ENCODE results near the gene SMOC1.

Gene SMOC1

GRCh38 chr14:70011098-70011497 lies 131.9 kb downstream of the SMOC1 start:
- no peak for DNase-seq (ENCODE audit: low read depth)

GRCh38 chr14:70011708-70012107 lies 132.5 kb downstream of the SMOC1 start:
- DNase-seq (ENCODE audit: low read depth): no peak

- DNase-seq (ENCODE audit: low read depth): no peak
Measured at GRCh38 chr14:70013271-70013873, 134.2 kb downstream of the SMOC1 start.

DNA sequence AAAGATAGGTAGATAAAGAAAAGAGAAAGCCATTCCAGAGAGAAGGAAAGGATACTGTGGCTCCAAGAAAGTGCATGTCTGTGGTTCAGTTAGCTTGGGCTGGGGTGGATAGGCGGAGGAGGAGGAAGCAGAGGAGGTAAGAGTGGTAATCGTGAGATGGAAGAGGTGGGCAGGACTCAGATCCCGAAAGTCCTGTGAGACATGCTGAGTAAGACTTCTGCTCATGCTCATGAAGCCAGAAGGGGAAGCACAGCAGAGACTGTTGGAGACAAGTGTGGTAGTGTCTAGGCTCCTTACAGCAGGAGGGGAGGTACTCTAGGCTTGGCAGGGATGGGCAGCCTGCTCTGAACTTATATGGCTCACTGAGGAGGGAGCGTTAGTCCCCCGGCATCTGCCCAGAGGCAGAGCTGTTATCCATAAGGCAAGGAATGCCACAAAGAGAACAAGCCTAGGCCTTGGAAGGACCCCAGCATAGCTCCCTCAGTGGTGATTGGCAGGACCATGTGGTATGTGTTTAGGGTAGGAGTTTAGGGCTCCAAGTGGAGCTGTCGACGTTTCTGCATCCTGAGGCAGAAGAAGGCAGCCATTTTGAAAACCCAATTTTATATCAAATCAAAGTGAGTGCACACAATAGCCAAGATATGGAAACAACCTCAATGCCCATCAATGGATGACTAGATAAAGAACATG lies 135.3 kb downstream of the SMOC1 start:
- no peak for DNase-seq (ENCODE audit: low read depth)

GRCh38 chr14:70018230-70018629 lies 139.0 kb downstream of the SMOC1 start:
- no peak for DNase-seq (ENCODE audit: low read depth)

GRCh38 chr14:70018713-70019211 lies 139.5 kb downstream of the SMOC1 start:
- DNase-seq (ENCODE audit: low read depth): no peak

DNA sequence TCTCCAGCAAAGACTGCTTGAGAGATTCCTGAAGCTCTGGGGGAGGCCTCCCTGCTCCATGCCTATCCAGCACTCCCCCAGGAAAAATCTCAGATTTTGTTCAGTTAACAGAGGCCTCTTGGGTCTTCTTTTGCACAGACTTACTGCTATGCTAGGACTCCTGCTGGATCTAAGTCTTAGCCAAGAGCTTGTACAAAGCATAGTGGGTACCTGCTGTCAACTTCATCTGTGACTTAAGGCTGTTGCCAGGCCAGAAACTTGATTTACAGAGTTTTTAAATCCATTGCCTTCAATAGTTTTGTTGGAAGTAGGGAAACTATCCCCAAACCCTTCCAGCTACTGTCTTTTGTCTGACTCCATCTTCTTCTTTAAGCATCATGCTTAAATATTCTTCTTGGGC lies 140.5 kb downstream of the SMOC1 start:
- DNase-seq (ENCODE audit: low read depth): no peak

DNA sequence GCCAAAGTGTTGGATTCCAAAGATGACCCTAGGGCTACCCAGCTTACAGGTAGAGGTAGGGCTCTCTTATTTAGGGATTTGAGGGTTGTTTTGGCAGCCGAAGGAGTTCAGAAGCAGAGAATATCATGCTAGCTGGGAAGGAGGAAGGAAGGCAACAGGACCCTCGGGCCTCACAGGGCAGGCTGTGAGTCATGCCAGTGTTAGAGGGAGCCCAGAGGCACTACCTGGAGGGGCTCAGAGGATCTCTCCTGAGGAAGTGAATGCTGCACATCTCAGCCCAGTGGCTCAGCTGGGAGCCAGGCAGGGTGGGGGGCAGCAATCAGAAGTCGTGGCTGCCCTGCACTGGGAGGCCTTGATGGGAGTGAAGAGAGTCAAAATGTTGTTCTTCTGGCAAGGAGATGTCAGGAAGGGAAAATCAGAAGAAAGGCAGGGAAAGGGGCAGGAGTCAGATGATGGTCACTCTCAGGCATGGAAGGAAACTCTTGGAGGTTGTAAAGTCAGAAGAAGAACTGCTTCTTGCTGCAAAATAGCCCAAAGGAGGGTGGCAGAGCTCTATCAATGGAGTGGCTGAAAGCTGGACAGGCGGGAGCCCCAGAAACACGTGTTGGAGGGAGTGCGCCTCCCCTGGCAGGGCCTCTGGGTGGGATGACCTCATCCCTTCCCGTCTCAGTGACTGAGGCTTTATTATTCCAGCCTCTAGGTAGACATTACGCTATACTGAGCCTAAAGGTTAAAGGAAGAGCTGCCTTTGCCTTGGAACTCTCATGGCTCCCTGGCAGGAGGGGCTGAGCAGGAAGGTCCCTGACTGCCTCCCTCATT lies 141.3 kb downstream of the SMOC1 start:
- no peak for DNase-seq (ENCODE audit: low read depth)

GRCh38 chr14:70021548-70022220 lies 142.5 kb downstream of the SMOC1 start:
- no peak for DNase-seq (ENCODE audit: low read depth)

GRCh38 chr14:70022771-70023445 lies 143.7 kb downstream of the SMOC1 start:
- DNase-seq (ENCODE audit: low read depth): no peak

- DNase-seq (ENCODE audit: low read depth): no peak
Measured at GRCh38 chr14:70023871-70024270, 144.7 kb downstream of the SMOC1 start.

DNA sequence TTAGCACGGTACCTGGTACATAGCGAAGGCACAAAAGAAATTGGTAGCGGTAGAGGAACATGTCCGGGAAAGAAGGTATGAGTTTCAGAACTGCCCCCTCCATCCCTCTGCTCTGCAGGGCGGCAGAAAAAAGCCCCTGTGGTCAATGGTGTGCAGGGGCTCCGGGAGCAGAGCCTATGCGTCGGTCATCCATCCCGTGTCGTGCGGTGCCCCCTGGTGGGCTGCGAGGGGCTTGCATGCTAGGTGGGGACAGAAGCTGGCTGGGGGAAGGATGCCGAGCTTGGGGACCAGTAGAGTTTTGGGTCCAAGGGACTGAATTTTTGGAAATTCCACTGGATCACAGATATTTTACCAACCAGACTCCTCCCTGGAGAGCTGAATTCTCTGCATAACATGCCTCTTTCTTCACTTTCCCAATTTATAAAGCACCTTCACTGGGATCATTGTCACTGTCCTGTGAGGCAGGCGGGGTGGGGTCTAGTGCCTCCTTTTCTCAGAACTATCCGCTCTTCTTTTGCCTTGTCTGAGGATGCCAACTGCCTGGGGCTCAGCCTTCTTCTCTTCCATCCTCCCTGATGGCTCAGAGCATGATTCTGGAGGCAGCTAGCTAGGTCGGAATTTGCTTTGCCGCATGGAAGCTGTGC lies 148.7 kb downstream of the SMOC1 start:
- no peak for DNase-seq (ENCODE audit: low read depth)

- DNase-seq (ENCODE audit: low read depth): no peak
Measured at GRCh38 chr14:70029296-70030132, 150.3 kb downstream of the SMOC1 start.

- no peak for DNase-seq (ENCODE audit: low read depth)
Measured at GRCh38 chr14:70032016-70032415, 152.8 kb downstream of the SMOC1 start.

DNA sequence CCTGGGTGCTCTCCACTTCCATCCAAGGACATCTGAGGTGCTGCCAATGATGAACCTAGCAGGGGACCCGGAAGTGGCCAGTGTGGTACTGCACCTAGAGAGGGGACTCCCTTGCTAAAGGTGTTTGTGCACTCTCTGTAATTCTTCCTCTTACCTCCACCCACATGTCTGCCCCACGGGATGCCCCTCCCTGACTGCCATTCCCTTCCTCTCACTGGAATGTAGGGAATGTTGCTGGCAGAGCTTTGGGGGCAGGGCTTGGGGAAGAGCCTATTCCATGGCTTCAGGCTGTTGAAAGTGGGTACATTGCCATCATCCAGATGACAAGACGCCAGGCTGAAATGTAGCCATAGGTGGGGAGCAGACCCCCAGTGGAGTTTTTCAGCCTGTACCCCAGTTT lies 153.2 kb downstream of the SMOC1 start:
- DNase-seq (ENCODE audit: low read depth): no peak

- DNase-seq (ENCODE audit: low read depth): no peak
Measured at GRCh38 chr14:70033116-70033515, 153.9 kb downstream of the SMOC1 start.

- DNase-seq (ENCODE audit: low read depth): no peak
Measured at GRCh38 chr14:70033561-70033960, 154.3 kb downstream of the SMOC1 start.

DNA sequence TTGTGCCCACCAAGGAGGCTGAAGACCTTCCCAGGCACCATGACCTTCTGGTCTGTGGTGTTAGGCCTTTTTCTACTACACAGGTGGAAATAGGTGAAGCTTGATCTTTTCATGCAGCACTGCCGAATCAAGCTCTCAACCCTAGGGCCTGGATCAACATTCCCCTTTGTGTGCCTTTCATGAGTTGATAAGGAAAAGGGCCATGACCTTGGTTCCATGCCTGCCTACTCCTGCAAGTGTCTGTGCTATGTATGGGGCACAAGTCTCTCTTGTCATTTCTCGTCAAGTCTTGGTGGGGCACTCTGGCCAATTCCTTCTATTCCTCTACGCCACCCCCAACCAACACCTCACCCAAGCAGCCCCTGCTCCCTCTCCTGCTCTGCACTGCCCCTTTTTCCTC lies 155.0 kb downstream of the SMOC1 start:
- DNase-seq (ENCODE audit: low read depth): no peak

GRCh38 chr14:70036665-70037064 lies 157.4 kb downstream of the SMOC1 start:
- DNase-seq (ENCODE audit: low read depth): no peak

DNA sequence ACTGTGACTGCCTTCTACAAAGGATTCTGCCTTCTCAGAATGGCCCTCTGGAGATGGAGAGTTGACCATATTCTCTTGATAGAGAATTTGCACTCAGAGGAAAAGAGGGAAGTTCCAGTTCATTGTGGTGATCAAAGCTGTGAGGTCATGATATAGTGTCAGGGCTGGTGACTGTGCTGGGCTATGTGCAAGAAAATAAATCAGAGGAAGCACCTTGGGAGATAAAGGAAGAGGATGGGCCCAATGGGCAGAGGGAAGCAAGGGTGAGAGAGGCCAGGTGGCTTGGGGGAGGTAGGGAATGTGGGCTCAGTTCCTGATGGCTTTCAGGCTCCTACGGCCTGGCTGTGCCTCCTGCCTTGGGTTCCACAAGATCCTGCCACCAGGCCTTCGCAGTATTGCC lies 163.8 kb downstream of the SMOC1 start:
- no peak for DNase-seq (ENCODE audit: low read depth)

Data from HS-27A (cell line).